ENCODE measurements around the gene ANKRD27.
A peak's percentile ranks its signal among the peaks of the same experiment; 100 is the strongest.
"Not testable (repeated sequence)": the region's sequence is repeated elsewhere in the genome, so short reads cannot be mapped to it uniquely, and the experiment has no call there.

Gene ANKRD27

DNA sequence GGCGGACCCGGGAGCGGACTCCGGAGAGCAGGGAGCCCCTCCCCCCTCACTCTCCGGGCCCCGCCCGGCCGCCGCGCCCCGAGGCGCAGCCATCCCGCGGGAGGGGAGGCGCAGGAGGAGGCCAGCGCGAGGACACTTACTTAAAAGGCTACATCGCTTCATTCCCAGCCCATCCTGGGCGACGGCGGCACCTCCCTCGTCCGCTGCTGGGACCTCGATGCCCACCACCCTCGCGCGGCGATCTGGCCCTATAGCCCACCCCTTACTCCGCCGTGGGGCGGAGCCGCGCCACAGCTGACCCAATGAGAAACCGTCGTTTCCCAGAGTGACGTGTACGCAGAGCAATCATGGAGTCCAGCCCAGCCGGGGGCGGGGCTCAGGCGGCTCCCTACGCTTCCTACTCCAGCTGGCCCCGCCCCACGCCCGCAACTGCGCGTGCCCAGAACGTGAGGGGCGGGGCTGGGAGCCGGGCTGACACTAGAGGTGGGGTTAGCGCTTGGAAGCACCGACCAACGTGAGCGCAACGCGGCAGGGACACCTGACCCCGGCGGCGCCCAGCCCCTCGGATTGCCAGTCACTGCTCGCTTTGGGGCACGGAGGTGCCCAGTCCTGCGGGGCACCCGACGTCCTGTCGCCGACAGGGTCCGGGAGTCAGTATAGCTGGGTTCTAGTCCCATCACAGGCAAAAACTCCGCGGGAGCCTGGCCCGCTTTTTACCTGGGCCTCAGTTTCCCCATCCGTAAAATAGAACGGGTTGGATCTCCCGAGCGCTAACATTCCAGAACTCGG is at the start of gene ANKRD27:
ANKRD27 (minus strand) TSS at position 250 of the 789 bp plus-strand sequence. CDS start 16,165 bp downstream, outside the sequence.
- FAIRE-seq: peak; percentile 81
- peak; percentile 98 for DNase-seq (ENCODE audit: insufficient read length, low spot score)

DNA sequence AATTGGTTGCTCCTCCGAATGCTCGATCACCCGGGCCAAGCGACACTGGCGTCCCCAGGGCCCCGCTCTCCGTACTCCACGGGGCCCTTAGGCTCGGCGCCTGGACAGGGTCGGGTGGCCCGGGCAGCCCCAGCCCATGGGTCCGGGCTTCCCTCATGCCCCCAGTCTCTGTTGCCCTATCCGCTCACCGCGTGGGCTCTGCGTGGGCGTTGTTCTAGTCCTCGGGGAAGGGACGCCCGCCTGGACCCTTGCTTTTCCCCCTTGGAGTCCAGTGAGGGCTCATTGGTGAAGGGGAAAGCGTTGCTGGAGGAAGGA is 45.9 kb upstream of the ANKRD27 start:
- DNase-seq (ENCODE audit: insufficient read length, low spot score): no peak
- FAIRE-seq: no peak

DNA sequence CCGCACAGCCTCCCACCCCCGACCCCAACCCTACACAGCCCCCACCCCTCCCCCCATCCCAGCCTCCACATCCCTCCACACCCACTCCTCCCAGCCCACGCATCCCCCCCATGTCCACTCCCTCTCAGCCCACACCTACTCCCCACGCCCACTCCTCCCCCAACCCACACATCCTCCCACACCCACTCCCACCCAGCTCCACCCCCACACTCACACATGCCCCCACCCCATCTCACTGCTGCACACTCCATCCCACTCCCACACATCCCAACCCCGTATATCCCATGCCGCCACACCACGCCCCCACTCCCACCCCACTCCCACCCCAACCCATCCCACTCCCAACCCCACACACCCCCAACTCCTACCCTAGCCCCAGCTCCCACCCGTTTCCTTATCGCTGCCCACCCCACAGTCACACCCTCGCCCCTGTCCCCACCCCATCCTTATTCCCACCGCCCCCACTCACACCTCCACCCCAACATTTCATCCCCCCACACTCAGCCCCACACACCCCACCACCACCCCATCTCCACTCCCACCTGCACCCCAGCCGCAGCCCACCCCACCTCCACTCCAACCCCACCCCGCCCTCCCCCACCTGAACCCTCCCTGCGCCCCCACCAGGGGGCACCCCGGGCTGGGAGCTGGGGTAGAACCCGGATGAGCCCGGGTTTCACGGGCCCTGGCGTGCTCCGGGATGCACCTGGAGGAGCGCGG is 45.4 kb upstream of the ANKRD27 start:
- no peak for FAIRE-seq
- DNase-seq (ENCODE audit: insufficient read length, low spot score): no peak

DNA sequence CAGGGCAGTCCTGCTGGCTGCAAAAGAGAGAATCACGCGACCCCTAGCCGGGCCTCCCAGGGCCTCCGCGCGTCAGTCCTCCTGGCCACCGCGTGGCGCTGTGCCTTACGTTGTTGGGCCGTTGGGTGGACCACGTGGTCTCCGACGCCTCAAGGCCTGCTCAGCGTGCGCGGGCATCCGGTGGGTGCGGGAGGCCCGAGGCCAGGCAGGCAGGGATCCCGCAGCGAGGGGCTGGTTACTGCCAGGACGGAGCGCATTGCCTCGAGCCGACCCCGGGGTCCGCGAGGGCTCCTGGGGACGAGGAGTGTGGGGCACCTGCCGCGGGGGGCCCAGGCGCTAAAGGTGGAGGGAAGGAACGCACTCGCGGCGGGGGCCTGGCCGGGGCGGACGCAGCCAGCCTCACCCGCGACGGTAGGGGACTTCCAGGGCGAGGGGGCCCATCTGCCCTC is 44.7 kb upstream of the ANKRD27 start, which contains the start of gene TDRD12:
TDRD12 (plus strand) TSS at position 157 of the 449 bp plus-strand sequence. CDS start 306 bp downstream, outside the sequence.
- FAIRE-seq (no peak), DNase-seq (ENCODE audit: insufficient read length, low spot score) (no peak)

DNA sequence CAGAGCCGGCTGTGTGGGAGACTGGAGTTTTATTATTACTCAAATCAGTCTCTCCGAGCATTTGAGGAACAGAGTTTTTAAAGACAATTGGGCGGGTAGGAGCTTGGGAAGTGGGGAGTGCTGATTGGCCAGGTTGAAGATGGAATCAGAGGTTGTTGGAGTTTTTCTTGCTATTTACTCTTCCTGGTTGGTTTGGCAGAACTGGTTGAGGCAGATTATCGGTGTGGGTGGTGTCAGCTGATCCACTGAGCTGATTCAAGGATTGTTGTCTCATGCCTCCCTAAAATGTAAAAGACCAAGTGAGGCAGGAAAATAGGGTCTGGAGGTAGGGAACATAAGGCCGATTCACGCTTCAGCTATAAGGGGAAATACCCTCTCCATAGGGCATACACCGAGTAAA is 43.3 kb upstream of the ANKRD27 start:
- FAIRE-seq (no peak), DNase-seq (ENCODE audit: insufficient read length, low spot score) (no peak)

DNA sequence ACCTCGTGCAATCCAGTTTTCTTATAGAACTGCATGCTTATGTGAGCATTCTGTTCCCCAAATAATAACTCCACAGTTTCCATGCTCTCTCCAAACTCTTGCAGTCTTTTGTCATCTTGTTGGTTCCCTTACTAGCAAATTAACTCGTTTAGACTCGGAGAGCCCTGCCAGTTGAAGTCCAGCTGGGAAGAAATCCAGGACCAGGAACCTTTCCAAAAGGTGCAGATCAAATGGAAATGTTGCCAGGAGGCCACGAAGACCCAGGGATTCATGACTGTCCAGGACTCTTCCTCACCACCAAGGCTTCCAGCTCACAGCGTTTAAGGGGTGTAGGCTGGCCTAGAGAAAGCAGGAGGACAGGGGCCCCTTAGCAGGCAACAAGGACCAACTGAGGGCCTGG is 42.5 kb upstream of the ANKRD27 start:
- no peak for DNase-seq (ENCODE audit: insufficient read length, low spot score)
- no peak for FAIRE-seq

DNA sequence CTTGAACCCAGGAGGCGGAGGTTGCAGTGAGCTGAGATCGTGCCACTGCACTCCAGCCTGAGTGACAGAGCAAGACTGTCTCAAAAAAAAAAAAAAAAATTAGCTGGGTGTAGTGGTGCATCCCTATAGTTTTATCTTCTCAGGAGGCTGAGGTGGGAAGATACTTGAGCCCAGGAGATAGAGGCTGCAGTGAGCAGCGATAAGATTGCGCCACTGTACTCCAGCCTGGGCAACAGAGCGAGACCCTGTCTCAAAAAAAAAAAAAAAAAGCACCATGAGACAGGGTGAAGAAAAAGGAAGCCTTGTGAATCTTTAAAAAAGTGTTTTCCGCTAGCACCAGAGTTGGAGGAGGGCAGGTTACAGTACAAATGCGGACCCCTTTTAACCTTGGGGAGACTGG is 41.2 kb upstream of the ANKRD27 start:
- FAIRE-seq; DNase-seq (ENCODE audit: insufficient read length, low spot score): not testable (repeated sequence)

DNA sequence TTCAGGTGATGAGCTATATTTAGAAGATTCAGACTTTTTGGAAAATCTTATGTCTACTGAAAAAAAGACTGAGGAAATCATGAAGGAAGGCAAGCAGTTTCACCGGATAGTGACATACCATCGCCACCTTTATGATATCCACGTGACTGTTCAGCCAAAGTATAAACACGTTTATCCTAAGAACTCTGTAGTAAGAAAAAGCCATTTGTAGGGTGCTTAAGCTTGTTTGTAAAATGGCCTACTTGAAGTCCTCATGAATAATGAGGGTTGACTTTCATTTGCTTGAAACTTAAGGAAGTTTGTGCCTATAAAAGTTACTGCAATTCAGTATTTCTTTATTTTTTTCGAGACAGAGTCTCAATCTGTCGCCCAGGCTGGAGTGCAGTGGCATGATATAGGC is 36.8 kb upstream of the ANKRD27 start:
- FAIRE-seq: no peak
- no peak for DNase-seq (ENCODE audit: insufficient read length, low spot score)

DNA sequence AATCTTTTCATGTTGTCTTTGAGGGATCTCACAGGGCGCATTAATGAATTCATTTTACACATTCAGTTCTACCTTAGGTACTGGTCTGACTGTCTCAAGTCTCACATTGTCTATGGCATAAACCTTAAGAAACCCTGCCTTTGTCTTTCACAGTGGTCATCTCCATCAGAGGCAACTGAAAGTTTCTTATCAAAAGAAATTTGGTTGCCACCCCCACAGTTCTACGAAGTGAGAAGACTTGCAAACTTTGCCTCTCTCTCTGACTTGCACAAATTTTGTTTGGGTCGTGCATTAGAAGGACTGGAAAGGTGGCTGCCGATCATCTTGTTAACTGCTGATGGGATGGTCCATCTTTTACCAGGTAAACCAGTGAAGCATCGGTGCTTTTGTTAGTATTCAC is 34.1 kb upstream of the ANKRD27 start:
- FAIRE-seq (no peak), DNase-seq (ENCODE audit: insufficient read length, low spot score) (no peak)

DNA sequence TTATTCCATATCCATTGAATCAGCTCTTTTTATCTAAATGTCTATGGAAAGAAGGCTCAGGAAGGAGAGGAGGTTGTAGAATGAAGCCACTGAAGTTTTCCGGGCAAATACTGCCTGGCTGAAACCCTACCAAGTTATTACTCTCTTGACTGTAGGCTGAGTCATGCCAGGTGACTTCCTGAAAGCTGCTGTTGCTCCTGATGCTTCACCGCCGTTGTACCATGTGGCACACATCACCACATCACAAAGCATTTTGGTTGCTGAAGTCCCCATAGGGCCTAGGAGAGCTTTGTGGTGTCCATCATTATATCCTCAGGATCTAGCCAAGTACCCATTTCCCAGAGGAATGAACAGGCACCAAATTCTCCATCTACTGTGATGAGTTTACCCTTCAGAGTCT is 33.5 kb upstream of the ANKRD27 start:
- FAIRE-seq: no peak
- DNase-seq (ENCODE audit: insufficient read length, low spot score): no peak

DNA sequence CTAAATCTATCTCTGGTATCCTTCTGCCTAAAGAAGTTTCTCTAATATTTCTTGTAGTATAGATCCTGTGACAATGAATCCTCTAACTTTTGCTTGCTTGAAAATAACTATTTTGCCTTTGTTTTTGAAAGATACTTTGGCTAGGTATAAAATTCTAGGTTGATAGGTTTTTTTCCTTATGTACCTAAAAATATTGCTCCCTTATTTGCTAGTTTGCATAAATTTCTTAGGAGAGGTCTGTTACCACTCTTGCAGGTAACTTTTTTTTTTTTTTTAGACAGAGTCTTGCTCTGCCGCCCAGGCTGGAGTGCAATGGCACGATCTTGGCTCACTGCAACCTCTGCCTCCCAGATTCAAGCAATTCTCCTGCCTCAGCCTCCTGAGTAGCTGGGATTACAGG is 29.0 kb upstream of the ANKRD27 start:
- DNase-seq (ENCODE audit: insufficient read length, low spot score); FAIRE-seq: not testable (repeated sequence)

DNA sequence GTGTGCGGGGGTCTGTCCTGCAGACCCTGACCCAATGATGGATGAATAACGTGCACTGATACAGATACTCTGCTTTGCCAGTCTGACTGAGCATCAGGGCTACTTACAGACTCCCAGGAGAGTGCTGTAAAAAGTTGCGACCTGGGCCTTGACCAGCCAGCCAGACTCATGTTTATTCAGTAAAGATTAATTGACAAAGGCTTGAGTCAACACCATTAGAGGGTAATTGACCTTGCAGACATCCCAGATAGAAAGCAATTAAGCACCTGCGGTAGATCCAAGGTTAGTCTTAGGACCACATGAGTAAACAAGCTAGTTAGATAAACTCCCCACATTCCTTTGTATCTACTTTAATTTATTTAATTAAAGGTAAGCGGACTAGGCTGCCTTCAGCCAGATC is 27.0 kb upstream of the ANKRD27 start:
- DNase-seq (ENCODE audit: insufficient read length, low spot score): no peak
- FAIRE-seq: no peak

DNA sequence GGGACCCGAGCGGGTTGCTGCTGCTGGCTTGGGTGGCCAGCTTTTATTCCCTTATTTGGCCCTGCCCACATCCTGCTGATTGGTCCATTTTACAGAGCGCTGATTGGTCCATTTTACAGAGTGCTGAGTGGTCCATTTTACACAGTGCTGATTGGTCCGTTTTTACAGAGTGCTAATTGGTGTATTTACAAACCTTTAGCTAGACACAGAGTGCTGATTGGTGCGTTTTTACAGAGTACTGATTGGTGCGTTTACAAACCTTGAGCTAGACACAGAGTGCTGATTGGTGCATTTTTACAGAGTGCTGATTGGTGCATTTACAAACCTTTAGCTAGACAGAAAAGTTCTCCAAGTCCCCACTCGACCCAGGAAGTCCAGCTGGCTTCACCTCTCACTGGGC is 25.1 kb upstream of the ANKRD27 start:
- not testable (repeated sequence) for DNase-seq (ENCODE audit: insufficient read length, low spot score); FAIRE-seq

DNA sequence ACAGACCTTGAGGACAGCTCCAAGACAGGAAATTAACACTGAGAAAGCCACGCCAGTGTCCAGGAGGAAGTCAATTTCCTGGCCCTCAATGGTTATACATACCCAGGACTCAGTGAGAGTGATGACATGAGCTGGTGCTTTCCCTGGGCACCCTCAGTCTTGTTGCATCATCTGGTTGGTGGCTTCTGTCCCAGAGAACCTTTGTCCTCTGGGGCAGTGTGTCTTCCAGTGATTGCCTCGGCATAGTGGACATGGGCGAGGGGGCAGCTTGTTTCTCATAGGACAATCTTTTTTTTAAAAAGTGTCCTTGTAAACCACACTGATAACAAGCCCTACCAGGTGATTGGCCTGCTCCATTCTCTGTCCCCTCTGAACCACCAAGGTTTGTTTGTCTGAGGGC is 21.8 kb upstream of the ANKRD27 start:
- not testable (repeated sequence) for DNase-seq (ENCODE audit: insufficient read length, low spot score); FAIRE-seq

DNA sequence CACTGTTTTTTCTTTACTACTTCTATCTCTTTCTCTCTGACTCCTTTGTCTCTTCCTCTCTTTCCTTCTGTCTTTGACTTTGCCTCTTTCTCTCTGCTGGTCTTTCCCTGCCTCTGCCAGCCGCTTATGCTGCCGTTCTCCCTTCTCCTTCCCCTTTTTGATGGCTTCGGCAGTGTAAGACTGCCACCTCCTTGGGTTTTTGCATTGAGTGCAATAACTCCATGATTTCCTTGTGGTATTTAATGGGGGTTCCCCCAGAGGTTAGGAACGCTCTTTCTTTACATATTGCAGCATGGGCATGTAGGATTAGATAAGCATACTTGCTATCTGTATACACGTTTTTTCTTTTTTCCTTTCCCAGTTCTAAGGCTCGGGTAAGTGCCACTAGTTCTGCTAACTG is 20.5 kb upstream of the ANKRD27 start:
- not testable (repeated sequence) for DNase-seq (ENCODE audit: insufficient read length, low spot score); FAIRE-seq

DNA sequence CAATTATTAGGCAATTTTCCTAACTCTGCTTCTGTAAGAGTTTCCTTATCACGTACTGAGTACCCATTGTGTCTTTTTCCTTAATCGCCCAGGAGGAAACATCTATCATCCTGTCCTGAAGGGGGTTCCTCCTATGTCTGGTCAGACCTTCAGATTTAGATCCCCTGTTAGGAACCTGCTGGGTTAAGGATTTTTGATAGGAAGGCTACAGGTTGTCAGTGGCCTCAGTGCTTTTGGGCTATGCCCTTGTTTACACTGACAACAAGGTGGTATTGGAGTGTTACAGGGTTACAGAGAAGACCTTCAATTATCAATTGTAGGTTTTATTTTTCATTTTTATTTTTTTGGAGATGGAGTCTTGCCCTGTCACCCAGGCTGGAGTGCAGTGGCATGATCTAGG is 19.9 kb upstream of the ANKRD27 start:
- not testable (repeated sequence) for FAIRE-seq; DNase-seq (ENCODE audit: insufficient read length, low spot score)

DNA sequence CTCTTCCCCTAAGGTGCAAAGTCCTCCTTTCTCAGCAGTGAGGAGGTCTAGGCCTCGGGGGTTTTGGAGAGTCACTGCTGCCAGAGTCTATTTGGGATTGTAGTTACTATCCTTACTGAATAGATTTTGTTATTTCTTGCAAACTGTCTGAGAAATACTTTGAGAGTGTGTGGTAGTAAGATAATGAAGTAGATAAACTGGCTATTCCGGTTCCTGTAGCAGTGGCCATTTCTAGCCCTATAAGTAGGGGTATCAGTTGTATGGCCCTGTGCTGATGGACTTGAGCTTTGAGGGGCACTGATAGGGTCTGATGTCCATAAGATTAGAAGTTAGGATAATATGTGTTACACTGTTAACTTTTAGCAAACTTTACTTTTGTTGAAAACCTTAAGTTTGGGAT is 19.3 kb upstream of the ANKRD27 start:
- not testable (repeated sequence) for FAIRE-seq; DNase-seq (ENCODE audit: insufficient read length, low spot score)

DNA sequence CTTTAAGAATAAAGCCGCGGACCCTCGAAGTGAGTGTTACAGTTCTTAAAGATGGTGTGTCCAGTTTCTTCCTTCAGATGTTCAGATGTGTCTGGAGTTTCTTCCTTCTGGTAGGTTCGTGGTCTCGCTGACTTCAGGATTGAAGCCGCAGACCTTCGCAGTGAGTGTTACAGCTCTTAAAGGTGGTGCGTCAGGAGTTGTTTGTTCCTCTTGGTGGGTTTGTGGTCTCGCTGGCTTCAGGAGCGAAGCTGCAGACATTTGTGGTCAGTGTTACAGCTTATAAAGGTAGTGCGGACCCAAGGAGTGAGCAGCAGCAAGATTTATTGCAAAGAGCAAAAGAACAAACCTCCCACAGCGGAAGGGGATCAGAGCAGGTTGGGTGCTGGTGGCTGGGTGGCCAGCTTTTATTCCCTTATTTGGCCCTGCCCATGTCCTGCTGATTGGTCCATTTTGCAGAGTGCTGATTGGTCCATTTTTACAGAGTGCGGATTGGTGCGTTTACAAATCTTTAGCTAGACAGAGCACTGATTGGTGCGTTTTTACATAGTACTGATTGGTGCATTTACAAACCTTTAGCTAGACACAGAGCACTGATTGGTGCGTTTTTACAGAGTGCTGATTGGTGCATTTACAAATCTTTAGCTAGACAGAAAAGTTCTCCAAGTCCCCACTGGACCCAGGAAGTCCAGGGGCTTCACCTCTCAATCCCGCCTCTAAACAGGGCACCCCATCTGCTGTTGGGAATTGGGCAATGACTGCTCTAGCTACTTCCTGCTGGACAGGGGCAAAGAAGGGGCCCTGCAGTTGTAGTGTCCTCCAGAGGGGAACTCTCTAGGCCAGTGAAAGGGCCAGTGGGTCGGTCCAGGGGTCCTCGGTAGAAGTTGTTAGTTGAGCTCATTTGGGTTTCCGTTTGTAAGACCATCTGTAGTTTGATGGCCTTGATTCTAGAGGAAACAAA is 18.4 kb upstream of the ANKRD27 start:
- not testable (repeated sequence) for FAIRE-seq; DNase-seq (ENCODE audit: insufficient read length, low spot score)

DNA sequence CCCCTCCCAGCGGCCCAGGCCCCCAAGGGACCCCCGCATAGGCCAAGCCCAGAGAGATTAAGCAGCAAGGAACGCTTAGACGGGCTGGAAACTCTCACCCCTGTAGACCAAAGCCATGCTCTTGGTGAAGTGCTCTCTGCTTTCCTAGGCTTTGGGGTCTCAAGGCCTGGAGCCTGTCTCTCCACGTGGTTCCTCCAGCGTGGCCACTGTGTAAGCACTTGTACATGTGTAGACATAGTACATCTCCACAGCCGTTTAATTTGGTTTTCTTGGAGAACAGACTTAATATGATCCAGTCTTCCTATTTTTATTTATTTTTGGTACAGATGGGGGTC is 17.7 kb upstream of the ANKRD27 start:
- FAIRE-seq (no peak), DNase-seq (ENCODE audit: insufficient read length, low spot score) (no peak)

DNA sequence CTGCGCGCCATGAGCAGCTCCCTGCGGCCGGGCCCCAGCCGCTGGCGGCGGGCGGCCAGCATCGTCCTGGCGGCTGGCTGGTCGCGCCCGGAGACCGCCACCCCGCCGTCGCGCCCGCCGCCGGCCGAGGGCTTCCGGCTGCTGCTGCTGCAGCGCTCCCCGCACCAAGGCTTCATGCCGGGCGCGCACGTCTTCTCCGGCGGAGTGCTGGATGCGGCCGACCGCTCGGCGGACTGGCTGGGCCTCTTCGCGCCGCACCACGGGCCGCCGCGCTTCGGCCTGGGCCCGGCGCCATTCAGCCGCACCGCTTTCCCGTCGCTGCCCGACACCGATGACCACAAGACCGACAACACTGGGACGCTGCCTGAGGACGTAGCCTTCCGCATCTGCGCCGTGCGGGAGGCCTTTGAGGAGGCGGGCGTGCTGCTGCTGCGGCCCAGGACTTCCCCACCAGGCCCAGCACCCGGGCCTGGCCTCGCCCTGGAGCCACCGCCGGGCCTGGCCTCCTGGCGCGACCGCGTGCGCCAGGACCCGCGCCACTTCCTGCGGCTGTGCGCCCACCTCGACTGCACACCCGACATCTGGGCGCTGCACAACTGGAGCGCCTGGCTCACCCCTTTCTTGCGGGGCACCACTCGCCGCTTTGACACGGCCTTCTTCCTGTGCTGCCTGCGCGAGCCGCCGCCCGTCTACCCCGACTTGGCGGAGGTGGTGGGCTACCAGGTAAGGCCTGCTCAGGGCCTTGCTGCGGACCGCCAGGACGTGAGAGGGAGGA is 17.2 kb upstream of the ANKRD27 start:
- FAIRE-seq: no peak
- DNase-seq (ENCODE audit: insufficient read length, low spot score): peak; percentile 43
